C4-2B (cell line): Measurements from ENCODE around the gene SUN5.

Experiments used
- H3K27ac ChIP-seq: fragments of 450-650 bp; 2 replicates; pipeline ENCODE4 v1.5.1; 2017
- ZFX ChIP-seq: fragments of 450-650 bp; IDR thresholded peaks from 2 replicates; pipeline ENCODE4 v1.6.1; 2017
- TF ChIP-seq, protein P1 (sequence below): fragments of 450-650 bp; conservative IDR thresholded peaks from 2 replicates; pipeline ENCODE4 v1.5.1; 2017; ENCODE audit warnings: mild to moderate bottlenecking

The SUN5 gene

DNA sequence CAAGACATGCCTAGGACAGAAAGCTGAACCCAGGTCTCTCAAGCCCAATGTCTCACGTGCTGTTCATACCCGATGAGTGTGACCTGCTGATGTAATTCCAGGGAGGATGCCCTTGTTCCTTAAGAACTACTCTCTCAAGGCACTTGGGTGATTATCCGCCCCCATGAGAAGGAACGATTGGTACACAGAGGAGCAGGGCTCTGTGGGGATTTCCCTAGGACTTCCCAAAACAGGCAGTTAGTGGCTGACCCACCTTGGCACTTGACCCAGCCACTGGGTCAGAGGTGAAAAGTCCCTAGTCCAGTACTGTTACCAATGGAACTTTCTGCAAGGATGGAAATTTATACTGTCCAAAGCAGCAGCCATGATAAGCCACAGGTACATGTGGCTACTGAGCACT lies 18.1 kb upstream of the SUN5 start:
- TF ChIP-seq, protein P1, sequence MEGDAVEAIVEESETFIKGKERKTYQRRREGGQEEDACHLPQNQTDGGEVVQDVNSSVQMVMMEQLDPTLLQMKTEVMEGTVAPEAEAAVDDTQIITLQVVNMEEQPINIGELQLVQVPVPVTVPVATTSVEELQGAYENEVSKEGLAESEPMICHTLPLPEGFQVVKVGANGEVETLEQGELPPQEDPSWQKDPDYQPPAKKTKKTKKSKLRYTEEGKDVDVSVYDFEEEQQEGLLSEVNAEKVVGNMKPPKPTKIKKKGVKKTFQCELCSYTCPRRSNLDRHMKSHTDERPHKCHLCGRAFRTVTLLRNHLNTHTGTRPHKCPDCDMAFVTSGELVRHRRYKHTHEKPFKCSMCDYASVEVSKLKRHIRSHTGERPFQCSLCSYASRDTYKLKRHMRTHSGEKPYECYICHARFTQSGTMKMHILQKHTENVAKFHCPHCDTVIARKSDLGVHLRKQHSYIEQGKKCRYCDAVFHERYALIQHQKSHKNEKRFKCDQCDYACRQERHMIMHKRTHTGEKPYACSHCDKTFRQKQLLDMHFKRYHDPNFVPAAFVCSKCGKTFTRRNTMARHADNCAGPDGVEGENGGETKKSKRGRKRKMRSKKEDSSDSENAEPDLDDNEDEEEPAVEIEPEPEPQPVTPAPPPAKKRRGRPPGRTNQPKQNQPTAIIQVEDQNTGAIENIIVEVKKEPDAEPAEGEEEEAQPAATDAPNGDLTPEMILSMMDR, result no peak
- TF ChIP-seq ZFX, result no peak

DNA sequence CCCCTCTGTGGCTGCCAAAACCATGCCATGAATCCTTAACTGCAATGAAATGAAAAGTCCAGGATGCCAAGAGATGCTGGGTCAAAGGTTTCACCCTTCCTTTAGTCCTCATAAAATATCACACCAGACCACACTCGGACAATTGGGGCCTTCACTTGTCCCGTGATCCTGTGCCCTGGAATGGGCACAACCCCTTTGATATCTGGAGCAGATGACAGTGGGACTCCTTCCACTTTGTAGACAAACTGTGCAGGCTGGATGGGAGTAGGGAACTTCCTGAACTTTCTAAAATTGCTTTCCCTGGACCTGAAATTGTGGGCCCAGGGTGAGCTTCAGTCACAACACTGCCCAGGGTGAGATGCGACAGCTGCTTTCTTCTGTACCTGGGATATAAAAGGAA lies 17.6 kb upstream of the SUN5 start:
- TF ChIP-seq ZFX, result no peak
- TF ChIP-seq, protein P1, result no peak
- no peak overlapping the region for H3K27ac ChIP-seq

More for the DNA sequence above, 18.1 kb upstream of the SUN5 start:
- no peak overlapping the region for H3K27ac ChIP-seq

DNA sequence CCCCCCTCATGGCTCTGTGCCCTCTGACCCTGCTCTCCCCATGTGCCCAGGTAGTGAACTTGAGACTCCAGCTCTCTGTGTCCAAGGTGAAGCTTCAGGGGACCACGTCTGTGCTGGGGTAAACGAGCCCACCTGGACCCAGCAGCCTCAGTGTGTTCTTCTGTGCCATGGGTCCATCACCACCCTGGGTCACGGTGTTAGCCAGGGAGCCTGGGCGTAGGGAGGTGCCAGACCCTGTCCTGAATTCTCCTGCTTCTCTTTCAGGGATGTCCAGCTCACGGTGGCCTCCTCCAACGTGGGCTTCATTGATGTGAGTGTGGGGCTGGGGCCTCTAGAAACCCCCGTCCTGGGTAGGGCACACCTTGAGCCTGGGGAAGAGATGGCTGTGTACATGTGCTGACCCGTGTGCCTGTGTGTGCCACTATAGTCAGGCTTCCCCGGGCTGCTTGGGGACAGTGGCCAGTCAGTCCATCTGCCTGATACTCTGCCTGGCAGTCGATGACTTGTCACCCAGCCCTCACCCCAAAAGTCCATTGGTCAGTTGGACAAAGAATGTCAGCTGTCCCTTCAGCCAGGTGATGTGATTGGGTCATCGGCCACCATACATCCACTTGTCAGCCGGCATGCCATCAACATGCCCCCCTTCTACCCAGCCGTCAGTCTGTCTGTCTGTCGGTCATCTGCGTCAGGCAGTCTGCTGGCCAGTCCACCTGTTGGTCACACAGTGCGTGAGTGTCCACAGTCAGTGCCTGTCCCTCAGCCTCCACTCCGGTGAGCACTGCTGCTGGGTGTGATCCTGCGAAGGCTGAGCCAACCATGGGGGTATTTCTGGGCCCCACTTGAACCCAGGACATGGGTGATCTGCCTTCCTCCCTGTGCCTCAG lies 16.3 kb upstream of the SUN5 start:
- H3K27ac ChIP-seq, result no peak overlapping the region

DNA sequence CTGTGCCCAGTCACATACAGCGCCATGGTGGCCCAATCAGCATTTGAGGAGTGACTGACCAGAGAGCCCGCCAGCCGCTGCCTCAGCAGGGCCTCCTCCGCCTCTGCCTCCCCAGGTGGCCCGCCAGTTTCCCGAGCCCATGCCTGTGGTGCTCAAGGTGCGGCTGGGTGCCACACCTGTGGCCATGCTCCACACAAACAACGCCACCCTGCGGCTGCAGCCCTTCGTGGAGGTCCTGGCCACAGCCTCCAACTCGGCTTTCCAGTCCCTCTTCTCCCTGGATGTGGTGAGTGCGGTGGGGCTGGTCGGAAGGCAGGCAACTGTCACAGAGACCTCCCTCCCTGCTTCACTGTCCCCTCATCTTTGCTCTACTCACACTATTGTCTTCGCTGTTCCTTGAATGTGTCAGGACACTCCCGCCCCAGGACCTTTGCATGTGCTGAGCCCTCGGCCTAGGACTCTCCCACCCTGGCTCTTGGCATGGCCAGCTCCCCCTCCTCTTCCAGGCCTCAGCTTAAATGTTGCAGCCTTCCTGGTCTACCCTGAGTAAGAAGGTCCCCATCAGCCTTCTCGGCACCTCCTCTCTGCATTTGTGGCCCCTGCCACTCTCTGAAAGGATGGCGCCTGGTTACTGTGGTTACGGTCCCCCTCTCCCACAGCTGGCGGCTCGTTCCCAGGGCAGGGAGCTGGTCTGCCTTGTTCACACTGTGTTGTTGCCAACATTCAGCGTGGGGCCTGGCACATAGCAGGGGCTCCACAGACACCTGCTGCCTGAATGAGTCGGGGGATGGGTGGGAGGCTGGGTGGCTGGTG lies 15.4 kb upstream of the SUN5 start:
- no peak for TF ChIP-seq ZFX
- TF ChIP-seq, protein P1, result no peak
- no peak overlapping the region for H3K27ac ChIP-seq

More for the DNA sequence above, 16.3 kb upstream of the SUN5 start:
- TF ChIP-seq ZFX, result no peak
- TF ChIP-seq, protein P1, result no peak

DNA sequence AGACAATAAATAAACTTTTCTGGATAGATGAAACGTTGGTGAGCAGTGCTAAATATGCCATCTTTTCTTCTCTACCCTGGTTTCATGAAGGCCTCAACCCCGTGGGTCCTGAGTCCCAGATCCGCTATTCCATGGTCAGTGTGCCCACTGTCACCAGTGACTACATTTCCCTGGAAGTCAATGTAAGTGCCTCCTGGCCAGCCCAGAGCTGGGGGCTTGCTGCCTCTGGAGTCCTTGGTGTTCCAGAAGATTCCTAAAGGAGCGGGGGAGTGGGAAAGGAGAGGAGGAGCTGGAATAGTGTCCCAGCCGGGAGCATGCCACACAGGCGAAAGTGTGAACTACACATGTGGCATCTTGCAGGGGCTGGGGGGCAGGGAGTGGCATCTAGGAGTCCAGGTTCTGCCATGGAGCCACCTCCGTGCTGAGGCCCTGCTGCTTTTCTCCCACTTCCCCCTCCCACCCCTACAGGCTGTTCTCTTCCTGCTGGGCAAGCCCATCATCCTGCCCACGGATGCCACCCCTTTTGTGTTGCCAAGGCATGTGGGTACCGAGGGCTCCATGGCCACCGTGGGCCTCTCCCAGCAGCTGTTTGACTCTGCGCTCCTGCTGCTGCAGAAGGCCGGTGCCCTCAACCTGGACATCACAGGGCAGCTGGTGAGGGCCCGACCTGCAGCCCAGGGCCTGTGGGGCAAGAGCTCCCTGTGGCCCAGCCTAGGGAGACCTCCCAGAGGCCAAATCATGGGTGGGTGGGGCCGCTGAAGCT lies 14.1 kb upstream of the SUN5 start:
- TF ChIP-seq, protein P1, result no peak
- no peak for TF ChIP-seq ZFX
- H3K27ac ChIP-seq, result no peak overlapping the region

DNA sequence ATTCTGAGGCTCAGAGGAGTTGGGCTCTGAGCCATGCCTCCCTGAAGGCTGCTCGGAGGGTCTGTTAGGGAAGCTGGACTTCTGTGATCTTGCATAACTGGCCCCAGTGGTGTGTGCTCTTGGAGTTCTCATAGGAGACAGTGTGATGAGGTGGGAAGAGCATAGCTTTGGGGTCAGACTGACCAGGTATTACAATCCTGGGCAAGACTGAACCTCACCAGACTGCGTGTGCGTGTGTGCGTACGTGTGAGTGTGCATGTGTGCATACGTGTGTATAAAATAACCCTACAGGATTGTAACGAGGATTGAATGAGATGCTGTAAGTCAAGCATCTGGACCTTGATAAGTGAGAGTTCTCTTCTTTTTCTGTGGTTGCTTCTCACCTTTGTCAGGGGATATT lies 13.3 kb upstream of the SUN5 start:
- no peak overlapping the region for H3K27ac ChIP-seq
- TF ChIP-seq ZFX, result no peak
- TF ChIP-seq, protein P1, result no peak
